ENCODE results near the gene PCDHB11.
"Not testable (repeated sequence)": the region's sequence is repeated elsewhere in the genome, so short reads cannot be mapped to it uniquely, and the experiment has no call there.

PCDHB11 gene

DNA sequence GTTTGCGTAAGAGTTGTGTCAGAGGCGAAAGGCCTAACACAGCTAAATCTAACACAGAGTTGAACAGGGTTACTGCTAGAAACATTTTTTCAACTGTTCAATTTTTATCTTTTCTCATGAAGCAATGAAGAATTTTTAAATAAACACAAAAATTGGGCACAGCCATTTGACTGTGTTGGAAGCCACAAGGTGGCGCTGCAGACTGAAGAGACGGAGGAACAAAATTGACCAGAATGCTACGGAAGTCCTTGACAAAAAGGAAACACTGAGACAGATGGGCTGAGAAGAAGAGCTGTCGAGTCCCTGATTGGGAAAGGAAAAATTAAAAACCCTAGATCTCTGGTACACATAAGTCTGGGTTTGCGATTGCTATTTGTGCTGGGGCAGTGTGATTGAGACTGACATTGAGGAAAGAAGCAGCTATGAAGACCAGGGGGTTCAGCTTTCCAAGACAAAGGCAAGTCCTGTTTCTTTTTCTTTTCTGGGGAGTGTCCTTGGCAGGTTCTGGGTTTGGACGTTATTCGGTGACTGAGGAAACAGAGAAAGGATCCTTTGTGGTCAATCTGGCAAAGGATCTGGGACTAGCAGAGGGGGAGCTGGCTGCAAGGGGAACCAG lies 12.4 kb upstream of the PCDHB11 start, which contains the start of gene PCDHB9:
PCDHB9 (plus strand) TSS at position 265 of the 616 bp plus-strand sequence; CDS start at position 423, 158 bp downstream.
- FAIRE-seq, result no peak
- DNase-seq (ENCODE audit: low spot score), result no peak

DNA sequence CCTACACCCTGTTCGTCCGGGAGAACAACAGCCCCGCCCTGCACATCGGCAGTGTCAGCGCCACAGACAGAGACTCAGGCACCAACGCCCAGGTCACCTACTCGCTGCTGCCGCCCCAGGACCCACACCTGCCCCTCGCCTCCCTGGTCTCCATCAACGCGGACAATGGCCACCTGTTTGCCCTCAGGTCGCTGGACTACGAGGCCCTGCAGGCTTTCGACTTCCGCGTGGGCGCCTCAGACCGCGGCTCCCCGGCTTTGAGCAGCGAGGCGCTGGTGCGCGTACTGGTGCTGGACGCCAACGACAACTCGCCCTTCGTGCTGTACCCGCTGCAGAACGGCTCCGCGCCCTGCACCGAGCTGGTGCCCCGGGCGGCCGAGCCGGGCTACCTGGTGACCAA lies 10.7 kb upstream of the PCDHB11 start:
- FAIRE-seq; DNase-seq (ENCODE audit: low spot score): not testable (repeated sequence)

DNA sequence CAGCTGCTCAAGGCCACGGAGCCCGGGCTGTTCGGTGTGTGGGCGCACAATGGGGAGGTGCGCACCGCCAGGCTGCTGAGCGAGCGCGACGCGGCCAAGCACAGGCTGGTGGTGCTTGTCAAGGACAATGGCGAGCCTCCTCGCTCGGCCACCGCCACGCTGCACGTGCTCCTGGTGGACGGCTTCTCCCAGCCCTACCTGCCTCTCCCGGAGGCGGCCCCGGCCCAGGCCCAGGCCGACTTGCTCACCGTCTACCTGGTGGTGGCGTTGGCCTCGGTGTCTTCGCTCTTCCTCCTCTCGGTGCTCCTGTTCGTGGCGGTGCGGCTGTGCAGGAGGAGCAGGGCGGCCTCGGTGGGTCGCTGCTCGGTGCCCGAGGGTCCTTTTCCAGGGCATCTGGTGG lies 10.3 kb upstream of the PCDHB11 start:
- not testable (repeated sequence) for FAIRE-seq; DNase-seq (ENCODE audit: low spot score)

DNA sequence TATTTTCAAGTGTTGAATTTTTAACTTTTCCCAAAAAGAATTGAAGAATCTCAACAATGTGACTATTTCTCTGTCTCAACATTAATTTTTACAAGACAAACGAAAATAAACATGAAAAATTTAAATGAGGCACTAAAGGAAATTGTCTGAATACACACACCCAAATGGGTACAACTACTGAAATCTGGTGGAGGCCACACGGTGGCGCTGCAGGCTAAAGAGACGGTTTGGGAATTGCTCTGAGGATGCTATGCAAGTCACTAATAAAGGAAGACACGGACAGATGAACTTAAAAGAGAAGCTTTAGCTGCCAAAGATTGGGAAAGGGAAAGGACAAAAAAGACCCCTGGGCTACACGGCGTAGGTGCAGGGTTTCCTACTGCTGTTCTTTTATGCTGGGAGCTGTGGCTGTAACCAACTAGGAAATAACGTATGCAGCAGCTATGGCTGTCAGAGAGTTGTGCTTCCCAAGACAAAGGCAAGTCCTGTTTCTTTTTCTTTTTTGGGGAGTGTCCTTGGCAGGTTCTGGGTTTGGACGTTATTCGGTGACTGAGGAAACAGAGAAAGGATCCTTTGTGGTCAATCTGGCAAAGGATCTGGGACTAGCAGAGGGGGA lies 7.2 kb upstream of the PCDHB11 start, which contains the start of gene PCDHB10:
PCDHB10 (plus strand) TSS at position 244 of the 616 bp plus-strand sequence; CDS start at position 444, 200 bp downstream.
- no peak for DNase-seq (ENCODE audit: low spot score)
- no peak for FAIRE-seq

DNA sequence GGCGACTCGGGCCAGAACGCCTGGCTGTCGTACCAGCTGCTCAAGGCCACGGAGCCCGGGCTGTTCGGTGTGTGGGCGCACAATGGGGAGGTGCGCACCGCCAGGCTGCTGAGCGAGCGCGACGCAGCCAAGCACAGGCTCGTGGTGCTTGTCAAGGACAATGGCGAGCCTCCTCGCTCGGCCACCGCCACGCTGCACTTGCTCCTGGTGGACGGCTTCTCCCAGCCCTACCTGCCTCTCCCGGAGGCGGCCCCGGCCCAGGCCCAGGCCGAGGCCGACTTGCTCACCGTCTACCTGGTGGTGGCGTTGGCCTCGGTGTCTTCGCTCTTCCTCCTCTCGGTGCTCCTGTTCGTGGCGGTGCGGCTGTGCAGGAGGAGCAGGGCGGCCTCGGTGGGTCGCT lies 5.1 kb upstream of the PCDHB11 start:
- not testable (repeated sequence) for DNase-seq (ENCODE audit: low spot score); FAIRE-seq

DNA sequence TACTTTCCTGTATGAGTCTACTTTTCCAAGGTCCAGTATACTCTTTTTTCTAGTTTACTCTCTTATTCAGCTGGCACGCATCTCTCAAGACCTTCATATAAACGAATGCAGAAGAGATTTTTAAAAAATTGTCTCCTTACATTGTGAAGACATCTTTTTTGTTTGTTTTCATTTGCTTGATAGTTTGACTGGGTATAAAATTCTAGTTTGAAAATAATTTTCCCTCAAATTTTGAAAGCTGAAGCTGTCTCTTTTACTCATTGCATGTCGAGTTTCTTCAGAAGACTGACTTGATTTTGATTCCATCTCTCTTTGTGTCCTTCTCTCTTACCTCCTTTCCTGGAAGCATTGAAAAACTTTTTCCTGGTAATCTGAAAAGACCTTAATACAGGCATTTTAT lies 3.1 kb upstream of the PCDHB11 start:
- FAIRE-seq, result no peak
- DNase-seq (ENCODE audit: low spot score), result no peak

DNA sequence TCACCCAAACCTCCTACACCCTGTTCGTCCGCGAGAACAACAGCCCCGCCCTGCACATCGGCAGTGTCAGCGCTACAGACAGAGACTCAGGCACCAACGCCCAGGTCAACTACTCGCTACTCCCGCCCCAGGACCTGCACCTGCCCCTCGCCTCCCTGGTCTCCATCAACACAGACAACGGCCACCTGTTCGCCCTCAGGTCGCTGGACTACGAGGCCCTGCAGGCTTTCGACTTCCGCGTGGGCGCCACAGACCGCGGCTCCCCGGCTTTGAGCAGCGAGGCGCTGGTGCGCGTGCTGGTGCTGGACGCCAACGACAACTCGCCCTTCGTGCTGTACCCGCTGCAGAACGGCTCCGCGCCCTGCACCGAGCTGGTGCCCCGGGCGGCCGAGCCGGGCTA lies 1.7 kb downstream of the PCDHB11 start:
- not testable (repeated sequence) for FAIRE-seq; DNase-seq (ENCODE audit: low spot score)

DNA sequence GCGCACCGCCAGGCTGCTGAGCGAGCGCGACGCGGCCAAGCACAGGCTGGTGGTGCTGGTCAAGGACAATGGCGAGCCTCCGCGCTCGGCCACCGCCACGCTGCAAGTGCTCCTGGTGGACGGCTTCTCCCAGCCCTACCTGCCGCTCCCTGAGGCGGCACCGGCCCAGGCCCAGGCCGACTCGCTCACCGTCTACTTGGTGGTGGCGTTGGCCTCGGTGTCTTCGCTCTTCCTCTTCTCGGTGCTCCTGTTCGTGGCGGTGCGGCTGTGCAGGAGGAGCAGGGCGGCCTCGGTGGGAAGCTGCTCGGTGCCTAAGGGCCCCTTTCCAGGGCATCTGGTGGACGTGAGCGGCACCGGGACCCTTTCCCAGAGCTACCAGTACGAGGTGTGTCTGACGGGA lies 2.2 kb downstream of the PCDHB11 start:
- DNase-seq (ENCODE audit: low spot score); FAIRE-seq: not testable (repeated sequence)

DNA sequence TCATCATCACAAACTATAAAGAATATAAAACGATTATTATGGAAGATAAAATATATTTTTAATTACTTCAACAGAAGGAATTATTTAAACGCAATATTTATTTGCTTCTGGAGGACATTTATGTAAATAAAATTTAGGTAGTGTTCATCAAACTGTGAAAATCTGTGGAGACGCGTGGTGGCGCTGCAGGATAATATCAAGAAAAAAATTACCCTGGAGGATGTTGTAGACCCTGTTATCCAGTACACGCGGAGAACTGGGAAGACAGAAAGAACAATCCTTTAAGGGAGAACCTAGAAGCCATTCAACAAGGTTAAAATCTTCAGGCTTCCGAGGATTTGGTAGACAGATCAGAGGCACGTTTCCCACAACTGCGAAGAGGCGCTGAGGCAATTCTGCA lies 9.1 kb downstream of the PCDHB11 start, which contains the start of gene PCDHB12:
PCDHB12 (plus strand) TSS at position 242 of the 400 bp plus-strand sequence. CDS start 189 bp downstream, outside the sequence.
- DNase-seq (ENCODE audit: low spot score) (no peak), FAIRE-seq (no peak)

DNA sequence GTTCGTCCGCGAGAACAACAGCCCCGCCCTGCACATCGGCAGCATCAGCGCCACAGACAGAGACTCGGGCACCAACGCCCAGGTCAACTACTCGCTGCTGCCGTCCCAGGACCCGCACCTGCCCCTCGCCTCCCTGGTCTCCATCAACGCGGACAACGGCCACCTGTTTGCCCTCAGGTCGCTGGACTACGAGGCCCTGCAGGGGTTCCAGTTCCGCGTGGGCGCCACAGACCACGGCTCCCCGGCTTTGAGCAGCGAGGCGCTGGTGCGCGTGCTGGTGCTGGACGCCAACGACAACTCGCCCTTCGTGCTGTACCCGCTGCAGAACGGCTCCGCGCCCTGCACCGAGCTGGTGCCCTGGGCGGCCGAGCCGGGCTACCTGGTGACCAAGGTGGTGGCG lies 10.9 kb downstream of the PCDHB11 start:
- not testable (repeated sequence) for DNase-seq (ENCODE audit: low spot score); FAIRE-seq

DNA sequence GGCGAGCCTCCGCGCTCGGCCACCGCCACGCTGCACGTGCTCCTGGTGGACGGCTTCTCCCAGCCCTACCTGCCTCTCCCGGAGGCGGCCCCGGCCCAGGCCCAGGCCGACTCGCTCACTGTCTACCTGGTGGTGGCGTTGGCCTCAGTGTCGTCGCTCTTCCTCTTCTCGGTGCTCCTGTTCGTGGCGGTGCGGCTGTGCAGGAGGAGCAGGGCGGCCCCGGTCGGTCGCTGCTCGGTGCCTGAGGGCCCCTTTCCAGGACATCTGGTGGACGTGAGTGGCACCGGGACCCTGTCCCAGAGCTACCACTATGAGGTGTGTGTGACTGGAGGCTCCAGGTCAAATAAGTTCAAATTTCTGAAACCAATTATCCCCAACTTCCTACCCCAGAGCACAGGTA lies 11.4 kb downstream of the PCDHB11 start:
- FAIRE-seq; DNase-seq (ENCODE audit: low spot score): not testable (repeated sequence)

DNA sequence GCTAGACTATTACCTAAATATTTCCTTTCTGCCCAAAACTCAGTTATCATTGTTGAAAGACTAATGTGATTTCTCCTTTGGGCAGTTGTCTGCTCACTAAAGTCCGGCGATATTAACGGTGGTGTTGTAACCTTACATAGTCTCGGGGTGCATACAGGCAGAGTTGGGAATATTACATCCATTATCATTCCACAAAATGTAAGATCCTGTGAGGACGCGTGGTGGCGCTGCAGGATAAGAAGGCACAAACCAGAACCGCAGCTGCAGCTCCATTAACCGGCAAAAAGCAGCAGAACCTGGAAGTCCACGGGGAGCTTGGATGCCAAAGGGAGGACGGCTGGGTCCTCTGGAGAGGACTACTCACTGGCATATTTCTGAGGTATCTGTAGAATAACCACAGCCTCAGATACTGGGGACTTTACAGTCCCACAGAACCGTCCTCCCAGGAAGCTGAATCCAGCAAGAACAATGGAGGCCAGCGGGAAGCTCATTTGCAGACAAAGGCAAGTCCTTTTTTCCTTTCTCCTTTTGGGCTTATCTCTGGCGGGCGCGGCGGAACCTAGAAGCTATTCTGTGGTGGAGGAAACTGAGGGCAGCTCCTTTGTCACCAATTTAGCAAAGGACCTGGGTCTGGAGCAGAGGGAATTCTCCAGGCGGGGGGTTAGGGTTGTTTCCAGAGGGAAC lies 14.4 kb downstream of the PCDHB11 start, which contains the start of gene PCDHB13:
PCDHB13 (plus strand) TSS at position 264 of the 684 bp plus-strand sequence; CDS start at position 469, 205 bp downstream.
- not testable (repeated sequence) for DNase-seq (ENCODE audit: low spot score); FAIRE-seq

DNA sequence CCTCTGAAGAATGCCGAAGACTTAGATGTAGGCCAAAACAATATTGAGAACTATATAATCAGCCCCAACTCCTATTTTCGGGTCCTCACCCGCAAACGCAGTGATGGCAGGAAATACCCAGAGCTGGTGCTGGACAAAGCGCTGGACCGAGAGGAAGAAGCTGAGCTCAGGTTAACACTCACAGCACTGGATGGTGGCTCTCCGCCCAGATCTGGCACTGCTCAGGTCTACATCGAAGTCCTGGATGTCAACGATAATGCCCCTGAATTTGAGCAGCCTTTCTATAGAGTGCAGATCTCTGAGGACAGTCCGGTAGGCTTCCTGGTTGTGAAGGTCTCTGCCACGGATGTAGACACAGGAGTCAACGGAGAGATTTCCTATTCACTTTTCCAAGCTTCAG lies 15.2 kb downstream of the PCDHB11 start:
- not testable (repeated sequence) for DNase-seq (ENCODE audit: low spot score); FAIRE-seq

DNA sequence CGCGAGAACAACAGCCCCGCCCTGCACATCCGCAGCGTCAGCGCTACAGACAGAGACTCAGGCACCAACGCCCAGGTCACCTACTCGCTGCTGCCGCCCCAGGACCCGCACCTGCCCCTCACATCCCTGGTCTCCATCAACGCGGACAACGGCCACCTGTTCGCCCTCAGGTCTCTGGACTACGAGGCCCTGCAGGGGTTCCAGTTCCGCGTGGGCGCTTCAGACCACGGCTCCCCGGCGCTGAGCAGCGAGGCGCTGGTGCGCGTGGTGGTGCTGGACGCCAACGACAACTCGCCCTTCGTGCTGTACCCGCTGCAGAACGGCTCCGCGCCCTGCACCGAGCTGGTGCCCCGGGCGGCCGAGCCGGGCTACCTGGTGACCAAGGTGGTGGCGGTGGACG lies 16.1 kb downstream of the PCDHB11 start:
- not testable (repeated sequence) for DNase-seq (ENCODE audit: low spot score); FAIRE-seq

DNA sequence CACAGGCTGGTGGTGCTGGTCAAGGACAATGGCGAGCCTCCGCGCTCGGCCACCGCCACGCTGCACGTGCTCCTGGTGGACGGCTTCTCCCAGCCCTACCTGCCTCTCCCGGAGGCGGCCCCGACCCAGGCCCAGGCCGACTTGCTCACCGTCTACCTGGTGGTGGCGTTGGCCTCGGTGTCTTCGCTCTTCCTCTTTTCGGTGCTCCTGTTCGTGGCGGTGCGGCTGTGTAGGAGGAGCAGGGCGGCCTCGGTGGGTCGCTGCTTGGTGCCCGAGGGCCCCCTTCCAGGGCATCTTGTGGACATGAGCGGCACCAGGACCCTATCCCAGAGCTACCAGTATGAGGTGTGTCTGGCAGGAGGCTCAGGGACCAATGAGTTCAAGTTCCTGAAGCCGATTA lies 16.6 kb downstream of the PCDHB11 start:
- not testable (repeated sequence) for DNase-seq (ENCODE audit: low spot score); FAIRE-seq

DNA sequence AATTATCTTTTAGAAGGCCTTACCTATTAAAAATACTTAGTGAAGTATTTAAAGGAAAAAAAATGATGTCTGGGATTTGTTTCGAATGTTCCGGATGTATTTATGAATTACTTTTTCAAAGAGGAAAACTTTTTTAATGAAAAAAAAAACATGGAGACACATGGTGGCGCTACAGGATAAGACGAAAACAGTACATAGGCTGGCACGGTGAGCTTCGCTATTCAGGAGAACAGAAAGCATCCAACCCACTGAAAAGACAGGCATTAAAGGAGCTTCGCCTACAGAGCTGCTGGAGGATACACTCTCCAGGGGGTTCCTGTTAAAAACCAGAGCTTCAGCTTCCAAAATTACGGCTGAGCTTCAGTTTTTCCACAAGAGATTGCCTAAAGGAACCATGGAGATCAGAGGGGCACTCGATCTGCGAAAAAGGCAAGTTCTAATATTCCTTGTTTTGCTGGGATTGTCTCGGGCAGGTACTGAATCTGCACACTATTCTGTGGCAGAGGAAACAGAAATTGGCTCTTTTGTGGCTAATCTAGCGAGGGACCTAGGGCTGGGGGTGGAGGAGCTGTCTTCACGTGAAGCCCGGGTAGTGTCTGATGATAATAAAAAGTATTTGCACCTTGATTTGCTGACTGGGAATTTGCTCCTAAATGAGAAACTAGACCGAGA lies 23.8 kb downstream of the PCDHB11 start, which contains the start of gene PCDHB14:
PCDHB14 (plus strand) TSS at position 232 of the 672 bp plus-strand sequence; CDS start at position 395, 163 bp downstream.
- DNase-seq (ENCODE audit: low spot score) (peak; percentile 23), FAIRE-seq (peak; percentile 18)

DNA sequence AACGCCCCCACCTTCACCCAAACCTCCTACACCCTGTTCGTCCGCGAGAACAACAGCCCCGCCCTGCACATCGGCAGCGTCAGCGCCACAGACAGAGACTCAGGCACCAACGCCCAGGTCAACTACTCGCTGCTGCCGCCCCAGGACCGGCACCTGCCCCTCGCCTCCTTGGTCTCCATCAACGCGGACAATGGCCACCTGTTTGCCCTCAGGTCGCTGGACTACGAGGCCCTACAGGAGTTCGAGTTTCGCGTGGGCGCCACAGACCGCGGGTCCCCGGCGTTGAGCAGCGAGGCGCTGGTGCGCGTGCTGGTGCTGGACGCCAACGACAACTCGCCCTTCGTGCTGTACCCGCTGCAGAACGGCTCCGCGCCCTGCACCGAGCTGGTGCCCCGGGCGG lies 25.4 kb downstream of the PCDHB11 start:
- DNase-seq (ENCODE audit: low spot score); FAIRE-seq: not testable (repeated sequence)

DNA sequence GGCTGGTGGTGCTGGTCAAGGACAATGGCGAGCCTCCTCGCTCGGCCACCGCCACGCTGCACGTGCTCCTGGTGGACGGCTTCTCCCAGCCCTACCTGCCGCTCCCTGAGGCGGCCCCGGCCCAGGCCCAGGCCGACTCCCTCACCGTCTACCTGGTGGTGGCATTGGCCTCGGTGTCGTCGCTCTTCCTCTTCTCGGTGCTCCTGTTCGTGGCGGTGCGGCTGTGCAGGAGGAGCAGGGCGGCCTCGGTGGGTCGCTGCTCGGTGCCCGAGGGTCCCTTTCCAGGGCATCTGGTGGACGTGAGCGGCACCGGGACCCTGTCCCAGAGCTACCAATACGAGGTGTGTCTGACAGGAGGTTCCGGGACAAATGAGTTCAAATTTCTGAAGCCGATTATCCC lies 26.0 kb downstream of the PCDHB11 start:
- DNase-seq (ENCODE audit: low spot score); FAIRE-seq: not testable (repeated sequence)

DNA sequence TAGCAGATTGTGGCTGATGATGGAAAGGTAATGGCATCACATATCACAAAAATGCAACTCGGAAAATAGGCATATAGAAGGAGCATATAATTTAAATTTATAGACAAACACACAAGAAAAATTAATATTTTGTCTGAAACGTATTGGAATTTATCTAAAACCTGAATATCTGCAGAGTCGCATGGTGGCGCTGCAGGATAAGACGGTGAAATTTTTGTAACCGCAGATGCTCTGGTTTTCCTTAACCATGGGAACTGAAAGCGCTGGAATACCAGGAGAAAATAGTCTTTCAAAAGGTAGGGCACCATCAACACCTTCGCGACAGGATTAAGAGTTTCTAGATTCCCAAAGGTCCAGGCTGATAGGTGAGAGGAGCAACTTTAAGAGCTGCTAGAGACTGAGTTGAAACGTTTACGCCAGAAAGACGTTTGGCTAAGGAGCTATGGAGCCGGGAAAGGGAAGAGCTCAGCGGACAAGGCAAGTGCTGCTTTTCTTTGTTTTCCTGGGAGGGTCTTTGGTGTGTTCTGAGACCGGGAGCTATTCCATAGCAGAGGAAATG lies 34.8 kb downstream of the PCDHB11 start:
- DNase-seq (ENCODE audit: low spot score), result no peak
- FAIRE-seq, result no peak

DNA sequence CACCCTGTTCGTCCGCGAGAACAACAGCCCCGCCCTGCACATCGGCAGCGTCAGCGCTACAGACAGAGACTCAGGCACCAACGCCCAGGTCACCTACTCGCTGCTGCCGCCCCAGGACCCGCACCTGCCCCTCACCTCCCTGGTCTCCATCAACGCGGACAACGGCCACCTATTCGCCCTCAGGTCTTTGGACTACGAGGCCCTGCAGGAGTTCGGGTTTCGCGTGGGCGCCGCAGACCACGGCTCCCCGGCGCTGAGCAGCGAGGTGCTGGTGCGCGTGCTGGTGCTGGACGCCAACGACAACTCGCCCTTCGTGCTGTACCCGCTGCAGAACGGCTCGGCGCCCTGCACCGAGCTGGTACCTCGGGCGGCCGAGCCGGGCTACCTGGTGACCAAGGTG lies 36.5 kb downstream of the PCDHB11 start:
- DNase-seq (ENCODE audit: low spot score); FAIRE-seq: not testable (repeated sequence)

Data from RCC 7860 (cell line).